ENCODE data around the gene SLCO2A1.

The SLCO2A1 gene

GRCh38 chr3:133989936-133990702 lies 39.6 kb downstream of the SLCO2A1 start:
- no peak for DNase-seq (ENCODE audit: low read depth, low spot score)
- Histone ChIP-seq H3K9ac (ENCODE audit: insufficient read length) (no peak overlapping the region), H3K9me3 (ENCODE audit: low read depth, low read length) (no peaks in the 10 kb centered on the region), H3K27ac (no peak overlapping the region), H3K4me3 (no peak overlapping the region), H3K36me3 (ENCODE audit: insufficient read depth, low read length) (no peaks in the 10 kb centered on the region)
- TF ChIP-seq POLR2AphosphoS5 (IDR thresholded peaks at IDR 0.05; ENCODE audit: borderline replicate concordance, low read depth, low read length) (no peak), FOXP2 (optimal IDR thresholded peaks at IDR 0.05; ENCODE audit: control extremely low read depth, extremely low read length, insufficient read depth) (no peak), EZH2 (IDR thresholded peaks at IDR 0.05) (no peak)

GRCh38 chr3:133988631-133989161 lies 41.0 kb downstream of the SLCO2A1 start:
- no peak for DNase-seq (ENCODE audit: low read depth, low spot score)
- H3K36me3 ChIP-seq (ENCODE audit: insufficient read depth, low read length), result no peaks in the 10 kb centered on the region
- TF ChIP-seq FOXP2 (optimal IDR thresholded peaks at IDR 0.05; ENCODE audit: control extremely low read depth, extremely low read length, insufficient read depth), result no peak
- no peak for TF ChIP-seq POLR2AphosphoS5 (IDR thresholded peaks at IDR 0.05; ENCODE audit: borderline replicate concordance, low read depth, low read length)
- TF ChIP-seq EZH2 (IDR thresholded peaks at IDR 0.05), result no peak
- H3K27ac ChIP-seq, result no peak overlapping the region
- H3K4me3 ChIP-seq, result no peak overlapping the region
- no peaks in the 10 kb centered on the region for H3K9me3 ChIP-seq (ENCODE audit: low read depth, low read length)
- H3K9ac ChIP-seq (ENCODE audit: insufficient read length), result no peak overlapping the region

DNA sequence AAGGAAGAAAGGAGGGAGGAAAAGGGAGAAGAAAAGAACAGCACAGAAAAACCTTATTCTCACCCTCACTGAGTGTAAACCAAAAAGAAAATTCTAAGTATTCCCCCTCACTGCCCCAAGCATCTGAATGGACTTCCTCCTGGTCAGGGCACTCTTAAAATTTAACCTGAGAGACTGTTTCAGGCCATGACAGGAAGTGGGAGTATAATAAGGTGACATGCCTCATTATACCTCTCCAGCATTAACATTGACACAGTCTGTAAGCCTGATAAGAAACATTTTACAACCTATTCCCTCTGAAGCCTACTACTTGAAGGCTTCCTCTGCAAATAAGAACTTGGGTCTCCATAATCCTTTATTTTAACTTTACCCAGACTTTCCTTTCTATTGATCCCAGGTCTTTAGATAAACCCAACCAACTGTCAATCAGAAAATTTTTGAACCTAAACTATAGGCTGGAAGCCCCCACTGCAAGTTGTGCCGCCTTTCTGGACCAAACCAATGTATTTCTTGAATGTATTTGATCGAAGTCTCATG lies 41.7 kb downstream of the SLCO2A1 start:
- no peak overlapping the region for H3K27ac ChIP-seq
- TF ChIP-seq FOXP2 (optimal IDR thresholded peaks at IDR 0.05; ENCODE audit: control extremely low read depth, extremely low read length, insufficient read depth) (no peak), POLR2AphosphoS5 (IDR thresholded peaks at IDR 0.05; ENCODE audit: borderline replicate concordance, low read depth, low read length) (no peak), EZH2 (IDR thresholded peaks at IDR 0.05) (no peak)
- H3K9ac ChIP-seq (ENCODE audit: insufficient read length), result no peak overlapping the region
- DNase-seq (ENCODE audit: low read depth, low spot score), result no peak
- H3K4me3 ChIP-seq, result no peak overlapping the region
- no peaks in the 10 kb centered on the region for H3K9me3 ChIP-seq (ENCODE audit: low read depth, low read length)
- no peaks in the 10 kb centered on the region for H3K36me3 ChIP-seq (ENCODE audit: insufficient read depth, low read length)

GRCh38 chr3:133987136-133987535 lies 42.6 kb downstream of the SLCO2A1 start:
- no peaks in the 10 kb centered on the region for H3K9me3 ChIP-seq (ENCODE audit: low read depth, low read length)
- no peak overlapping the region for H3K9ac ChIP-seq (ENCODE audit: insufficient read length)
- no peaks in the 10 kb centered on the region for H3K36me3 ChIP-seq (ENCODE audit: insufficient read depth, low read length)
- no peak overlapping the region for H3K27ac ChIP-seq
- TF ChIP-seq EZH2 (IDR thresholded peaks at IDR 0.05), result no peak
- TF ChIP-seq FOXP2 (optimal IDR thresholded peaks at IDR 0.05; ENCODE audit: control extremely low read depth, extremely low read length, insufficient read depth), result no peak
- TF ChIP-seq POLR2AphosphoS5 (IDR thresholded peaks at IDR 0.05; ENCODE audit: borderline replicate concordance, low read depth, low read length), result no peak
- H3K4me3 ChIP-seq, result no peak overlapping the region
- DNase-seq (ENCODE audit: low read depth, low spot score), result no peak

- no peak overlapping the region for H3K27ac ChIP-seq
- H3K9ac ChIP-seq (ENCODE audit: insufficient read length), result no peak overlapping the region
- no peaks in the 10 kb centered on the region for H3K9me3 ChIP-seq (ENCODE audit: low read depth, low read length)
- DNase-seq (ENCODE audit: low read depth, low spot score), result no peak
- TF ChIP-seq EZH2 (IDR thresholded peaks at IDR 0.05) (no peak), FOXP2 (optimal IDR thresholded peaks at IDR 0.05; ENCODE audit: control extremely low read depth, extremely low read length, insufficient read depth) (no peak), POLR2AphosphoS5 (IDR thresholded peaks at IDR 0.05; ENCODE audit: borderline replicate concordance, low read depth, low read length) (no peak)
- no peaks in the 10 kb centered on the region for H3K36me3 ChIP-seq (ENCODE audit: insufficient read depth, low read length)
- no peak overlapping the region for H3K4me3 ChIP-seq
These were observed 43.4 kb downstream of the SLCO2A1 start for GRCh38 chr3:133986311-133986710.

- no peaks in the 10 kb centered on the region for H3K9me3 ChIP-seq (ENCODE audit: low read depth, low read length)
- TF ChIP-seq EZH2 (IDR thresholded peaks at IDR 0.05) (no peak), POLR2AphosphoS5 (IDR thresholded peaks at IDR 0.05; ENCODE audit: borderline replicate concordance, low read depth, low read length) (no peak), FOXP2 (optimal IDR thresholded peaks at IDR 0.05; ENCODE audit: control extremely low read depth, extremely low read length, insufficient read depth) (no peak)
- no peak for DNase-seq (ENCODE audit: low read depth, low spot score)
These were observed 44.8 kb downstream of the SLCO2A1 start for GRCh38 chr3:133984975-133985374.

GRCh38 chr3:133983576-133984560 lies 45.9 kb downstream of the SLCO2A1 start:
- Histone ChIP-seq H3K27ac (no peak overlapping the region), H3K4me3 (no peak overlapping the region), H3K36me3 (ENCODE audit: insufficient read depth, low read length) (no peaks in the 10 kb centered on the region), H3K9ac (ENCODE audit: insufficient read length) (no peak overlapping the region), H3K9me3 (ENCODE audit: low read depth, low read length) (no peaks in the 10 kb centered on the region)
- DNase-seq (ENCODE audit: low read depth, low spot score), result no peak
- TF ChIP-seq EZH2 (IDR thresholded peaks at IDR 0.05) (no peak), POLR2AphosphoS5 (IDR thresholded peaks at IDR 0.05; ENCODE audit: borderline replicate concordance, low read depth, low read length) (no peak), FOXP2 (optimal IDR thresholded peaks at IDR 0.05; ENCODE audit: control extremely low read depth, extremely low read length, insufficient read depth) (no peak)

More at GRCh38 chr3:133984975-133985374, 44.8 kb downstream of the SLCO2A1 start:
- Histone ChIP-seq H3K27ac (no peak overlapping the region), H3K4me3 (no peak overlapping the region), H3K9ac (ENCODE audit: insufficient read length) (no peak overlapping the region), H3K36me3 (ENCODE audit: insufficient read depth, low read length) (no peaks in the 10 kb centered on the region)

DNA sequence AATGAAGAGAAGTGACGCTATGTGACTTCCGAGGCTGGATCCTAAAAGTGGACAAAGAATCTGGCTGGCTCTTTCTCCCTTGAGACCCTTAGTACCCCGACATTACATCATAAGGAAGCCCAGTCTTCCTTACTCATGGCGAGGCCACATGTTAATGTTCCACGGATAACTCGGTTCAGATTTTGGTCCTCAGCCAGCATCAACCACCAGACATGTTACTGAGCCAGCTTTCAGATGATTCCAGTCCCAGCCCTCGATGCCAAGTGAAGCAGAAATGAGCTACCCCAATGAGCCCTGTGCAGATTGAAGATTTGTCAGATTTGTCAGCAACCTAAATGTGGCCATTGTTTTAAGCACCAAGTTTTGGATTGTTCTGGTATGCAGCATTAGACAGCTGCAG lies 46.6 kb downstream of the SLCO2A1 start:
- no peaks in the 10 kb centered on the region for H3K9me3 ChIP-seq (ENCODE audit: low read depth, low read length)
- no peak overlapping the region for H3K9ac ChIP-seq (ENCODE audit: insufficient read length)
- no peak overlapping the region for H3K27ac ChIP-seq
- H3K4me3 ChIP-seq, result no peak overlapping the region
- no peak for DNase-seq (ENCODE audit: low read depth, low spot score)
- no peaks in the 10 kb centered on the region for H3K36me3 ChIP-seq (ENCODE audit: insufficient read depth, low read length)
- TF ChIP-seq FOXP2 (optimal IDR thresholded peaks at IDR 0.05; ENCODE audit: control extremely low read depth, extremely low read length, insufficient read depth), result no peak
- no peak for TF ChIP-seq EZH2 (IDR thresholded peaks at IDR 0.05)
- no peak for TF ChIP-seq POLR2AphosphoS5 (IDR thresholded peaks at IDR 0.05; ENCODE audit: borderline replicate concordance, low read depth, low read length)

Measured in SK-N-MC (cell line).